Upper lobe of right lung (tissue), 1 donor: ENCODE measurements around the gene ANKRD66. TPM values are rescaled to one million over a fixed set of nuclear protein-coding genes. Genes with fewer than 3 reads are reported as not detected.

Source experiments
- ATAC-seq: fragments of 200-7000 bp; cut with Tn5 transposase; one replicate; pipeline ENCODE4 v1.9.1; 2020; ENCODE audit warnings: mild to moderate bottlenecking, moderate library complexity
- DNase-seq: peaks from one replicate; pipeline ENCODE4 v3.0.0-alpha.2; 2020
- H3K27ac ChIP-seq: fragments of 200-600 bp; one replicate; pipeline ENCODE4 v1.8.0; 2022
- H3K27me3 ChIP-seq: fragments of 200-600 bp; one replicate; pipeline ENCODE4 v1.8.0; 2022; ENCODE audit warnings: mild to moderate bottlenecking
- H3K36me3 ChIP-seq: fragments of 200-600 bp; one replicate; pipeline ENCODE4 v1.8.0; 2022
- H3K4me1 ChIP-seq: fragments of 200-600 bp; one replicate; pipeline ENCODE4 v1.8.0; 2022
- H3K4me3 ChIP-seq: fragments of 200-600 bp; one replicate; pipeline ENCODE4 v1.8.0; 2022; ENCODE audit warnings: mild to moderate bottlenecking
- H3K9me3 ChIP-seq: fragments of 200-600 bp; one replicate; pipeline ENCODE4 v1.8.0; 2022
- intact Hi-C: fragments of 100-400 bp; cut with DNase I; formaldehyde crosslinking; loops from one replicate; pipeline ENCODE4 v1.11.0; 2022
- total RNA-seq: library from RNA; stranded (reverse); fragmentation: NEBNext Ultra II Directional; extraction: Animal tissue kit (Norgen Biotek cat#: 25700); gene quantifications from one replicate; pipeline ENCODE4 v1.2.1, GENCODE V29; 2021
- TF ChIP-seq, protein P1 (sequence below): fragments of 200-600 bp; IDR thresholded peaks from one replicate; pipeline ENCODE4 v1.8.0; 2022; ENCODE audit warnings: antibody characterized with exemption
- donor health status: DM: no; HTN: yes; CAD: no; lungs with severe emphysema.

The ANKRD66 gene
- total RNA-seq, 1 donor from 2014 or later, result not detected

DNA sequence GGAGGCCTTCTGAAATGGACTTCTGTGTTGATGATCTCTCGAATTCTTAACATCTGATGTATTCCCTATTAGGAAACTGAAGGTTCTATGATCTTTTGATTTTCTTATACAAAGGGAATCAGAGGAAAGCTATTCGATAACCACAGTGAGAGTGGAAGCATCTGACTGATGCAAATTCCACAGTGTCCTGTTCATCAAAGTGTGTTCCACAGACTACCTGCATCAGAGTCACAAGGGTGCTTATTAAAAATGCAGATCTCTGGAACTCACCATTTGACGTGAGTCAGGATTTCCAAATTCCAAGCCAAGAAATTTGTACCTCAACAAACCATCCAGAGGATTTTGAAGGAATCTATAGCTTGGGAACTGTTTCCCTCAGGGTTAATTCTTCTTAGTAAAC is 42.1 kb downstream of the ANKRD66 start:
- no peak overlapping the region for H3K4me3 ChIP-seq
- H3K27ac ChIP-seq, result no peak overlapping the region
- intact Hi-C loops, result no loop called here
- H3K36me3 ChIP-seq, result no peaks in the 10 kb centered on the region
- TF ChIP-seq, protein P1, sequence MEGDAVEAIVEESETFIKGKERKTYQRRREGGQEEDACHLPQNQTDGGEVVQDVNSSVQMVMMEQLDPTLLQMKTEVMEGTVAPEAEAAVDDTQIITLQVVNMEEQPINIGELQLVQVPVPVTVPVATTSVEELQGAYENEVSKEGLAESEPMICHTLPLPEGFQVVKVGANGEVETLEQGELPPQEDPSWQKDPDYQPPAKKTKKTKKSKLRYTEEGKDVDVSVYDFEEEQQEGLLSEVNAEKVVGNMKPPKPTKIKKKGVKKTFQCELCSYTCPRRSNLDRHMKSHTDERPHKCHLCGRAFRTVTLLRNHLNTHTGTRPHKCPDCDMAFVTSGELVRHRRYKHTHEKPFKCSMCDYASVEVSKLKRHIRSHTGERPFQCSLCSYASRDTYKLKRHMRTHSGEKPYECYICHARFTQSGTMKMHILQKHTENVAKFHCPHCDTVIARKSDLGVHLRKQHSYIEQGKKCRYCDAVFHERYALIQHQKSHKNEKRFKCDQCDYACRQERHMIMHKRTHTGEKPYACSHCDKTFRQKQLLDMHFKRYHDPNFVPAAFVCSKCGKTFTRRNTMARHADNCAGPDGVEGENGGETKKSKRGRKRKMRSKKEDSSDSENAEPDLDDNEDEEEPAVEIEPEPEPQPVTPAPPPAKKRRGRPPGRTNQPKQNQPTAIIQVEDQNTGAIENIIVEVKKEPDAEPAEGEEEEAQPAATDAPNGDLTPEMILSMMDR, result no peak
- no peaks in the 10 kb centered on the region for H3K4me1 ChIP-seq
- H3K27me3 ChIP-seq, result no peaks in the 10 kb centered on the region
- no peaks in the 10 kb centered on the region for H3K9me3 ChIP-seq
- ATAC-seq (no peak), DNase-seq (no peak)

DNA sequence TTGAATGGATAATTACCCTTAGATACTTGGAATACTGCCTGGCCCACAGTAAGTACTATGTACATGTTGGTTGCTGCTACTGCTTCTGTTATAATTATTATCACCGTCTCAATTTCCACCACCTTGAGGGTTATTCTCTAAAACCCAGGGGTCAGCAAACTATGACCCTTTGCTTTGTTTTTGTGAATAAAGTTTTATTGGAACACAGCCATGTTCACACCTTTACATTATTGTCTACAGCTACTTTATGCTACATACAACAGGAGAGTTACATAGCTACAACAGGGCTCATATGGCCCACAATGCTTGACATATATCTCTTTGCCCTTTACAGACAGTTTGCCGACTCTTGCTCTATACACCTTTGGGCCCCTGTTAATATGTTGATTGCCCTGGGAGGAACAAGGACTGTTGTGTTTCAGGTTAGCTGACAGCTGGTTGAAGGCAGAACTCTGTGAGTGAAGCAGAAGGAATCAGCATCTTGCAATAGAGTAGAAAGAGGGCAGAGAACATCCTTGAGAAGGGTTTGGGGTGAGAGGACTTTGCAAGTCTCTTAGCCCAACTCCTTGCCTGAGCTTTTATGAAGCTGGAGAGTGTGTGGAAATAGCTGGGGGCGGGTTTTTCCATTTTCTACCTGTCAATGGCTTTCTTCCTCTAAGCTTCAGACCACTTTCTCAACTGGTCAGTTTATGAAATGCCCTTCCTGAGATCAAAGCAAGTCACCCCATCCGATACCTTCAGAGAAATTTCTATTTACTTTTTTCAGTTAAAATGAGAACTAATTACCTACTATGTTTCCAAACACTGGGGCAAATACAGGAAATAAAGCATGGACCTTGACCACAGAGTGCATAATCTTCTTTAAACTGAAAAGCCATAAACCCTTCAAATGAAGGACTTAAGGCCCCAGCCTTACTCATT is 43.0 kb downstream of the ANKRD66 start:
- TF ChIP-seq, protein P1, result no peak
- Histone ChIP-seq H3K4me1 (no peaks in the 10 kb centered on the region), H3K27ac (no peak overlapping the region), H3K4me3 (no peak overlapping the region), H3K9me3 (no peaks in the 10 kb centered on the region), H3K36me3 (no peaks in the 10 kb centered on the region), H3K27me3 (no peaks in the 10 kb centered on the region)
- no peak for DNase-seq
- intact Hi-C loops, result no loop called here
- no peak for ATAC-seq

DNA sequence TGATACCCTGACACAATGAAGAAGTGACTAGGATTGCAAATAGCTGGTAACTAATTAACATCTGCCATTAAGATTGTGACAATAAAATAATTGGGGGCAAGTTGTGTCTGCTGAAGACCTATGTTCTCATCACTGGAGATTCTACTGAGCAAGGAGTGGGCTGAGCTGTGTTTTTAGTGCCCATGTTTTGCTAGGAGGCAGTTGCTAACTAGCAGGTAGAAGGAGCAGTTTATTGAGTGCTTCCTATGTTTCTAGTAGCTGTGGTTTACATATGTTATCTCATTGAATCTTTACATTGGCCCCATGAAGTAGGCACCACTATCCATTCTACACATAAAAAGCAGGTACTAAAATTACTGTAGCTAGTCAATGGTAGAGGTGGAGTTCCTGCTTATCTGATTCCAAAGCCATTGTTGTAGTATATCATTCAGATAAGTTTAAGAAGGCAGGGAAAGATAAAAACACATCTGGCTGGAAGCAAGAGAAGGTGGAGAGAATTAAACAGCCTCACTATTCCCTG is 43.7 kb downstream of the ANKRD66 start:
- Histone ChIP-seq H3K27me3 (no peaks in the 10 kb centered on the region), H3K36me3 (no peaks in the 10 kb centered on the region), H3K27ac (no peak overlapping the region), H3K4me3 (no peak overlapping the region), H3K9me3 (no peaks in the 10 kb centered on the region), H3K4me1 (no peaks in the 10 kb centered on the region)
- no peak for ATAC-seq
- intact Hi-C loops, result no loop called here
- TF ChIP-seq, protein P1, result no peak
- no peak for DNase-seq

DNA sequence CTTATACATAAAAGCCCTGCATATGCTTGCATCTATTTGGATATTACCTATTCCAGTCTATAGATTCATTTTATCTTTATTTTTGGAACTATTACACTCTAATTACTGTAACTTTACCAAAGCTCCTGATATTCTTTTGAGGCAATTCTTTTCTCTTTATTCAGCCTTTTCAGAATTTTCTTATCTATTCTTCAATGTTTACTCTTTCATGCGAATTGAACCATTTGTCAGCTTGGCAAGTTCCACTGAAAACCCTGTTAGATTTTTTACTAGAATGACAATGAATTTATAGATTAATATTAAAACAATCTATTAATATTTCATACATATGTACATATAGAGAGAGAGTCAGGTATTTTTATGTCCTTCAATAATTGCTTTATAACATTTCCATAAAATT is 45.9 kb downstream of the ANKRD66 start:
- H3K4me1 ChIP-seq, result no peaks in the 10 kb centered on the region
- no peak overlapping the region for H3K27ac ChIP-seq
- no peaks in the 10 kb centered on the region for H3K27me3 ChIP-seq
- no peaks in the 10 kb centered on the region for H3K36me3 ChIP-seq
- DNase-seq (no peak), ATAC-seq (no peak)
- TF ChIP-seq, protein P1, result no peak
- no peaks in the 10 kb centered on the region for H3K9me3 ChIP-seq
- H3K4me3 ChIP-seq, result no peak overlapping the region
- intact Hi-C loops, result no loop called here

DNA sequence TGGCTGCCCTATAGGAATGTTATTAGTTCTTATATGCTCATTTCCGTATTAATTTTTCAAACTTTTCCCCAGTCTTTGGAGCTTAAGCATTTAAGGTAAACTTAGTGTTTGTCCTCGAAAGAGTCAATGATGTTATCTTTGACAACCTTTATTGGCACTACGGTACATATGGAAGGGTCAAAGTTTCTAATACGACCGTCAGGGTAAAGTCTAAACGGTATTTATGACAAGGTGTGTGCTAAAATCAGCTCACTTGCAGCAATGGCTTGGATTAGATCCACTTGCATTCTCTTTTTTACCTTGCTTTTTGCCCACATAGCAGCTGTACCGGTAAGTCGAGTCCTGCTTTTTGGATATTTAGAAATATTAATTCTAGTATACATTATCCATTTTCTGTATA is 46.4 kb downstream of the ANKRD66 start, which contains the start of gene MEP1A:
Gene MEP1A (plus strand): TSS at position 252 of the 400 bp plus-strand sequence. CDS start 10 bp downstream, at position 262.
- no peak for ATAC-seq
- TF ChIP-seq, protein P1, result no peak
- H3K9me3 ChIP-seq, result no peaks in the 10 kb centered on the region

More for the DNA sequence above, 46.4 kb downstream of the ANKRD66 start, which contains the start of gene MEP1A:
- Histone ChIP-seq H3K27ac (no peak within 1 kb of the TSS), H3K36me3 (no peaks in the 10 kb centered on the region), H3K4me3 (no peak within 1 kb of the TSS), H3K4me1 (no peaks in the 10 kb centered on the region), H3K27me3 (no peaks in the 10 kb centered on the region)
- no peak for DNase-seq
- intact Hi-C loops, result no loop called here
